Ishikawa (cell line): ENCODE measurements around the gene ARMC3.

Source experiments
- CEBPB ChIP-seq: IDR thresholded peaks from 2 replicates; pipeline ENCODE4 v1.6.1; 2012
- EGR1 ChIP-seq: IDR thresholded peaks from 2 replicates; pipeline ENCODE4 v1.6.1; 2012
- EP300 ChIP-seq: IDR thresholded peaks from 2 replicates; pipeline ENCODE4 v1.6.1; 2012; ENCODE audit warnings: borderline replicate concordance
- FOXM1 ChIP-seq: IDR thresholded peaks from 2 replicates; pipeline ENCODE4 v1.6.1; 2012; ENCODE audit warnings: low read depth, borderline replicate concordance
- NFIC ChIP-seq: IDR thresholded peaks from 2 replicates; pipeline ENCODE4 v1.6.1; 2012
- RAD21 ChIP-seq: IDR thresholded peaks from 2 replicates; pipeline ENCODE4 v1.6.1; 2012; ENCODE audit warnings: low read depth
- TAF1 ChIP-seq: IDR thresholded peaks from 2 replicates; pipeline ENCODE4 v1.6.1; 2012; ENCODE audit warnings: low read depth, mild to moderate bottlenecking
- TCF12 ChIP-seq: IDR thresholded peaks from 2 replicates; pipeline ENCODE4 v1.6.1; 2012; ENCODE audit warnings: low read depth
- TEAD4 ChIP-seq: IDR thresholded peaks from 2 replicates; pipeline ENCODE4 v1.6.1; 2012
- YY1 ChIP-seq: IDR thresholded peaks from 2 replicates; pipeline ENCODE4 v1.6.1; 2012; ENCODE audit warnings: low read depth
- ZBTB7A ChIP-seq: IDR thresholded peaks from 2 replicates; pipeline ENCODE4 v1.6.1; 2012; ENCODE audit warnings: low read depth
- TF ChIP-seq, protein P1 (sequence below): IDR thresholded peaks from 2 replicates; pipeline ENCODE4 v1.6.1; 2012
- TF ChIP-seq, protein P2 (sequence below): IDR thresholded peaks from 2 replicates; pipeline ENCODE4 v1.6.1; 2012; ENCODE audit warnings: low read depth, mild to moderate bottlenecking
- TF ChIP-seq, protein P3 (sequence below): IDR thresholded peaks from 2 replicates; pipeline ENCODE4 v1.6.1; 2012

ARMC3 gene

DNA sequence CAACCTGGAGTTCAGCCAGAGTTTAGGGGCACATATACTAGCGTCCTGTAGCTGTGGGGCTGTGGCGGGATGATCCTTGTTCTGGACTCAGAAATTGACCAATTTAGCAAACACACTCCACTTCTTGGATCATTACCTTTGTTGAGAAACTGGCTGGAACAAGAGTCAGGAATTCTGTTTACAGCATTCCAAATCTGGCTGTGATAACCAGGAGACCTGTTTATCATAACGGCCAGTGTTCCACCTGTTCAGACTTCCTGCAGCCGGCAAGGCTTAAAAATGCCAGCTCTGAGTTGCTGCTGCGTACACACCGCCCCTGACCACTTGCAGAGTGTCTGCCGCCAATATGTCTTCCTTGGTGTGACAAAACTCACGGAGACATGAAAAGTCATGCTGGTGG, 64.8 kb downstream of the ARMC3 start:
- no peak for TF ChIP-seq NFIC
- TF ChIP-seq, protein P1, sequence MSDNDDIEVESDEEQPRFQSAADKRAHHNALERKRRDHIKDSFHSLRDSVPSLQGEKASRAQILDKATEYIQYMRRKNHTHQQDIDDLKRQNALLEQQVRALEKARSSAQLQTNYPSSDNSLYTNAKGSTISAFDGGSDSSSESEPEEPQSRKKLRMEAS: no peak
- TF ChIP-seq RAD21: no peak
- no peak for TF ChIP-seq EP300
- no peak for TF ChIP-seq TCF12
- TF ChIP-seq, protein P2, sequence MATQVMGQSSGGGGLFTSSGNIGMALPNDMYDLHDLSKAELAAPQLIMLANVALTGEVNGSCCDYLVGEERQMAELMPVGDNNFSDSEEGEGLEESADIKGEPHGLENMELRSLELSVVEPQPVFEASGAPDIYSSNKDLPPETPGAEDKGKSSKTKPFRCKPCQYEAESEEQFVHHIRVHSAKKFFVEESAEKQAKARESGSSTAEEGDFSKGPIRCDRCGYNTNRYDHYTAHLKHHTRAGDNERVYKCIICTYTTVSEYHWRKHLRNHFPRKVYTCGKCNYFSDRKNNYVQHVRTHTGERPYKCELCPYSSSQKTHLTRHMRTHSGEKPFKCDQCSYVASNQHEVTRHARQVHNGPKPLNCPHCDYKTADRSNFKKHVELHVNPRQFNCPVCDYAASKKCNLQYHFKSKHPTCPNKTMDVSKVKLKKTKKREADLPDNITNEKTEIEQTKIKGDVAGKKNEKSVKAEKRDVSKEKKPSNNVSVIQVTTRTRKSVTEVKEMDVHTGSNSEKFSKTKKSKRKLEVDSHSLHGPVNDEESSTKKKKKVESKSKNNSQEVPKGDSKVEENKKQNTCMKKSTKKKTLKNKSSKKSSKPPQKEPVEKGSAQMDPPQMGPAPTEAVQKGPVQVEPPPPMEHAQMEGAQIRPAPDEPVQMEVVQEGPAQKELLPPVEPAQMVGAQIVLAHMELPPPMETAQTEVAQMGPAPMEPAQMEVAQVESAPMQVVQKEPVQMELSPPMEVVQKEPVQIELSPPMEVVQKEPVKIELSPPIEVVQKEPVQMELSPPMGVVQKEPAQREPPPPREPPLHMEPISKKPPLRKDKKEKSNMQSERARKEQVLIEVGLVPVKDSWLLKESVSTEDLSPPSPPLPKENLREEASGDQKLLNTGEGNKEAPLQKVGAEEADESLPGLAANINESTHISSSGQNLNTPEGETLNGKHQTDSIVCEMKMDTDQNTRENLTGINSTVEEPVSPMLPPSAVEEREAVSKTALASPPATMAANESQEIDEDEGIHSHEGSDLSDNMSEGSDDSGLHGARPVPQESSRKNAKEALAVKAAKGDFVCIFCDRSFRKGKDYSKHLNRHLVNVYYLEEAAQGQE: no peak
- no peak for TF ChIP-seq EGR1
- no peak for TF ChIP-seq YY1
- no peak for TF ChIP-seq ZBTB7A

DNA sequence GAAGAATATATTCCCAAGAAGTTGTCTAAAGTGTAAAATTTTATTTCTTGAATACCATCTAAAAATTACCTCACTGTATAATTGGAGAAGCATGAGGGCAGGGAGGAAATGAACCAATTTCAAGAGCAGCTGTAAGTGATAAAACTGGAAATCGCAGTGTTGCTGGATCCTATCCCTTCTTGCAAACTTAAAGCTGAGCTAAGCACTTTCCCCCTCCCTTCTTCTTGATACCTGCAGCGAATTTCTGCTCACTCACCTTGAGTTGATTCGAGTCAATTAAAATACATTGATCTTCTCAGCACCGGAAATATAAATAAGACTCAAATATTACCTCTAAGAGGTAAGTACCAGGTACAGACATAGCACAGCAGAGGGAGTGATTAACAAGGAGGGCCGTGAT, 65.5 kb downstream of the ARMC3 start:
- TF ChIP-seq, protein P1: no peak
- TF ChIP-seq ZBTB7A: no peak
- no peak for TF ChIP-seq EGR1
- TF ChIP-seq TEAD4: no peak
- TF ChIP-seq, protein P3, sequence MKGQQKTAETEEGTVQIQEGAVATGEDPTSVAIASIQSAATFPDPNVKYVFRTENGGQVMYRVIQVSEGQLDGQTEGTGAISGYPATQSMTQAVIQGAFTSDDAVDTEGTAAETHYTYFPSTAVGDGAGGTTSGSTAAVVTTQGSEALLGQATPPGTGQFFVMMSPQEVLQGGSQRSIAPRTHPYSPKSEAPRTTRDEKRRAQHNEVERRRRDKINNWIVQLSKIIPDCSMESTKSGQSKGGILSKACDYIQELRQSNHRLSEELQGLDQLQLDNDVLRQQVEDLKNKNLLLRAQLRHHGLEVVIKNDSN: no peak
- TF ChIP-seq, protein P2: no peak
- TF ChIP-seq FOXM1: no peak
- no peak for TF ChIP-seq NFIC
- no peak for TF ChIP-seq YY1
- no peak for TF ChIP-seq EP300

DNA sequence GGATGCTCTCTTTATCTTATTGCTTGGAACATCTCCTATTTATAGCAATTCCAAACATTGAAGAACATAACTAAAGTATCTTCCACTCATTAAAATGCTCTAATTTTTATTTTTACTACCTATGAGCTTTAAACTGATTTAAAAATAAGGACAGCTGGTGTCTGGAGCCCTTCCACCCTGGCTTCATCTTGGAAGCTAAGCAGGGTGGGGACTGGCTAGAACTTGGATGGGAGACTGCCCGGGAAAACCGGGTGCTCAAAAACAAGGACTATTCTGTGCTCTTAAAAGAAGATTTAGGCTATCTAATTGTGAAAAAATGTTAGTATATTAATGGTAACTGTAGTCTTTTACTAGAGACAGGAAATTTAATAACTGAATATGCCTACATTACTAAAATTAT, 69.2 kb downstream of the ARMC3 start:
- TF ChIP-seq EP300 (no peak), FOXM1 (no peak), YY1 (no peak), EGR1 (no peak)
- TF ChIP-seq, protein P2: no peak
- TF ChIP-seq, protein P1: no peak
- TF ChIP-seq, protein P3: no peak

DNA sequence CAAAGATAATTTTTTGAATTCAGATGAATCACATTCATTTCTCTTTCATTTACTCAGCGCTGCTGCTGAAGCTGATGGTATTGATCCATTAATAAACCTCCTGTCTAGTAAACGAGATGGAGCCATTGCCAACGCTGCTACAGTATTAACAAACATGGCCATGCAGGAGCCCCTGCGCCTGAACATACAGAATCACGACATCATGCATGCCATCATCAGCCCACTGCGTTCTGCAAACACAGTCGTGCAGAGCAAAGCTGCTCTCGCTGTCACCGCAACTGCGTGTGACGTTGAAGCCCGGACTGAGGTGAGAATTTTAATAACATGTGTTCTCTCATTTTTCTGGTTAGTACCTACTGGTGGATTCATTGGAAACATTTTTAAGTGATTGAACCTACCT, 70.2 kb downstream of the ARMC3 start:
- no peak for TF ChIP-seq FOXM1
- TF ChIP-seq TAF1: no peak

DNA sequence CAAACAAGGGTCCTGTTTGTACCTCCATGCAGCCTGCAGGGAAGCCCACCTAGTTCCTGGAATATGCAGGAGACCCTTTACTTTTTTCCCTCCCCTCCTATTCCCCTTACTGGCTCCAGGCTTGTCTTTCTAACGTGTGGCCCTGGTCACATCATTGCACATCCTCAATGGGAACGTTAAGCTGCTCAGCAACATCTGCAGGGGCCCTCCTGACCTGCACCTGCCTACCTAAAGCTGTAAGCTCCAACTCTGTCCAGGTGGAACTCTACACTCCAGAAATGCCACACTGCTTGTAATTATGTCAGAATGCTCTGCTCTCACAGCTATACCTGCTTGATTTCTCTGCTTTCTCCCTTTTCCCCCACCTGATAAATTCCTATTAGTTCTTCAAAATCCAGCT, 72.1 kb downstream of the ARMC3 start:
- TF ChIP-seq EP300 (no peak), CEBPB (no peak)
